IMR-90 (cell line): Measurements from ENCODE around the gene S1PR1. TPM values are rescaled to one million over a fixed set of nuclear protein-coding genes. Genes with fewer than 3 reads are reported as not detected.
A peak's percentile ranks its signal among the peaks of the same experiment; 100 is the strongest.

ENCODE experiments used
- ATAC-seq: fragments of 200-7000 bp; cut with Tn5 transposase; 2 replicates; pipeline ENCODE4 v1.9.1; 2020; ENCODE audit warnings: low read depth, mild to moderate bottlenecking, moderate library complexity
- BruUV-seq: library from RNA; stranded (reverse); fragments of 400-500 nt; replicated peaks from 2 replicates; lab custom pipeline; 2021; lab: Mats Ljungman, UMichigan
- CTCF ChIA-PET: fragments of 300-600 bp; formaldehyde crosslinking; extraction: SDS; loops from one replicate; lab custom pipeline; 2021; ENCODE audit warnings: antibody characterized with exemption; lab: Yijun Ruan, JAX
- POLR2A ChIA-PET: fragments of 300-600 bp; sonication (Branson Sonifier 250); formaldehyde crosslinking; loops from one replicate; lab custom pipeline; 2022; ENCODE audit warnings: antibody characterized with exemption; ENCODE audit not compliant: unreplicated experiment; lab: Charles Lee
- DNase-seq: peaks from one replicate; pipeline ENCODE4 v3.0.0; 2013
- H2AFZ ChIP-seq: replicated peaks from 2 replicates; pipeline ENCODE3; 2013; ENCODE audit warnings: low read length, mild to moderate bottlenecking; ENCODE audit not compliant: poor library complexity
- H2AK5ac ChIP-seq: 2 replicates; pipeline ENCODE4 v1.6.1; 2013; ENCODE audit warnings: low read depth, low read length, inconsistent platforms
- H2AK9ac ChIP-seq: replicated peaks from 2 replicates; pipeline ENCODE3; 2013; ENCODE audit warnings: mild to moderate bottlenecking, low read depth, low read length, moderate library complexity; ENCODE audit not compliant: poor library complexity
- H2BK120ac ChIP-seq: 2 replicates; pipeline ENCODE4 v1.6.1; 2013; ENCODE audit warnings: low read depth, low read length, inconsistent platforms
- H2BK15ac ChIP-seq: 3 replicates; pipeline ENCODE4 v1.6.1; 2013; ENCODE audit warnings: low read depth, low read length, inconsistent platforms
- H2BK20ac ChIP-seq: 2 replicates; pipeline ENCODE4 v1.6.1; 2013; ENCODE audit warnings: low read depth, mild to moderate bottlenecking, inconsistent platforms, low read length, moderate library complexity
- H2BK5ac ChIP-seq: 2 replicates; pipeline ENCODE4 v1.6.1; 2013; ENCODE audit warnings: mild to moderate bottlenecking, low read depth, low read length, inconsistent platforms; ENCODE audit not compliant: poor library complexity, severe bottlenecking
- H3K14ac ChIP-seq: replicated peaks from 2 replicates; pipeline ENCODE4 v1.6.1; 2013; ENCODE audit warnings: low read depth, low read length, inconsistent platforms
- H3K18ac ChIP-seq: 2 replicates; pipeline ENCODE4 v1.6.1; 2013; ENCODE audit warnings: low read depth, low read length, control low read depth
- H3K23ac ChIP-seq: 2 replicates; pipeline ENCODE4 v1.6.1; 2013; ENCODE audit warnings: low read depth, low read length, inconsistent platforms
- H3K27ac ChIP-seq: 2 replicates; pipeline ENCODE4 v1.5.1; 2013; ENCODE audit warnings: mild to moderate bottlenecking, control low read depth, low read length; ENCODE audit not compliant: insufficient read depth
- H3K27me3 ChIP-seq: 2 replicates; pipeline ENCODE4 v1.6.1; 2013; ENCODE audit warnings: low read length; ENCODE audit not compliant: control insufficient read depth, insufficient read depth
- H3K36me3 ChIP-seq: 2 replicates; pipeline ENCODE4 v1.6.1; 2013; ENCODE audit warnings: low read length, mixed read lengths; ENCODE audit not compliant: control insufficient read depth, insufficient read depth
- H3K4ac ChIP-seq: 2 replicates; pipeline ENCODE4 v1.6.1; 2013; ENCODE audit warnings: low read depth, low read length, inconsistent platforms
- H3K4me1 ChIP-seq: 2 replicates; pipeline ENCODE4 v1.6.1; 2013; ENCODE audit warnings: low read length, mixed read lengths; ENCODE audit not compliant: control insufficient read depth, insufficient read depth
- H3K4me2 ChIP-seq: 2 replicates; pipeline ENCODE4 v1.6.1; 2013; ENCODE audit warnings: low read depth, mild to moderate bottlenecking, control low read depth, low read length, moderate library complexity
- H3K4me3 ChIP-seq: 2 replicates; pipeline ENCODE4 v1.5.1; 2013; ENCODE audit warnings: low read depth, mild to moderate bottlenecking, control low read depth, low read length, moderate library complexity; ENCODE audit not compliant: insufficient read depth
- H3K56ac ChIP-seq: 2 replicates; pipeline ENCODE4 v1.6.1; 2013; ENCODE audit warnings: low read length, inconsistent platforms; ENCODE audit not compliant: insufficient read depth; ENCODE audit errors: extremely low read depth
- H3K79me1 ChIP-seq, 2 experiments: 2 replicates each; pipeline ENCODE4 v1.6.1; 2013; ENCODE audit warnings: low read length in 2 of 2, inconsistent platforms in 1 of 2, low read depth in 1 of 2
- H3K9ac ChIP-seq: 2 replicates; pipeline ENCODE4 v1.6.1; 2013; ENCODE audit warnings: low read depth, low read length, control low read depth
- H3K9me1 ChIP-seq: 2 replicates; pipeline ENCODE4 v1.6.1; 2013; ENCODE audit warnings: low read length, inconsistent platforms; ENCODE audit not compliant: insufficient read depth
- H3K9me3 ChIP-seq: 2 replicates; pipeline ENCODE4 v1.6.1; 2013; ENCODE audit warnings: low read length; ENCODE audit not compliant: control insufficient read depth, insufficient read depth
- H4K20me1 ChIP-seq: 2 replicates; pipeline ENCODE4 v1.6.1; 2013; ENCODE audit warnings: low read length, inconsistent platforms; ENCODE audit not compliant: insufficient read depth
- H4K5ac ChIP-seq: 2 replicates; pipeline ENCODE4 v1.6.1; 2013; ENCODE audit warnings: mild to moderate bottlenecking, low read depth, low read length, control low read depth
- H4K8ac ChIP-seq, 2 experiments: 2 replicates each; pipeline ENCODE4 v1.6.1; 2013; ENCODE audit warnings: low read depth in 2 of 2, low read length in 2 of 2, control low read depth in 1 of 2, inconsistent platforms in 1 of 2
- H4K91ac ChIP-seq: 2 replicates; pipeline ENCODE4 v1.6.1; 2013; ENCODE audit warnings: low read depth, low read length, inconsistent platforms; ENCODE audit not compliant: insufficient read depth
- CEBPB ChIP-seq: IDR thresholded peaks from 2 replicates; pipeline ENCODE4 v1.6.1; 2012; ENCODE audit warnings: low read depth, low read length, improper control_type of control experiment
- CHD1 ChIP-seq: IDR thresholded peaks from 2 replicates; pipeline ENCODE4 v1.6.1; 2012; ENCODE audit warnings: low read depth, low read length, improper control_type of control experiment
- CTCF ChIP-seq: conservative IDR thresholded peaks from 2 replicates; pipeline ENCODE4 v1.5.1; 2012; ENCODE audit warnings: mild to moderate bottlenecking, low read depth, low read length, improper control_type of control experiment
- FOS ChIP-seq: fragments of 150-350 bp; IDR thresholded peaks from 2 replicates; pipeline ENCODE4 v1.6.1; 2016; ENCODE audit warnings: low read depth, low read length
- NFE2L2 ChIP-seq: fragments of 150-350 bp; IDR thresholded peaks from 2 replicates; pipeline ENCODE4 v1.6.1; 2016; ENCODE audit warnings: low read depth, mild to moderate bottlenecking, low read length
- RAD21 ChIP-seq: IDR thresholded peaks from 2 replicates; pipeline ENCODE4 v1.6.1; 2012; ENCODE audit warnings: low read length, improper control_type of control experiment
- RCOR1 ChIP-seq: IDR thresholded peaks from 2 replicates; pipeline ENCODE4 v1.6.1; 2012; ENCODE audit warnings: mild to moderate bottlenecking, low read length, improper control_type of control experiment; ENCODE audit not compliant: insufficient replicate concordance
- RFX5 ChIP-seq: IDR thresholded peaks from 2 replicates; pipeline ENCODE4 v1.8.0; 2012; ENCODE audit warnings: low read depth, mild to moderate bottlenecking, low read length, moderate library complexity
- WGBS, 2 experiments: methylation state at CpG; one replicate each; pipeline versions ENCODE4 v1.1.5 to v1.1.7; 2013; ENCODE audit warnings: missing lambda C conversion rate in 2 of 2; ENCODE audit not compliant: insufficient read length in 1 of 2; ENCODE audit errors: extremely low coverage in 2 of 2; 5-methylcytosine and 5-hydroxymethylcytosine counted together
- dilution Hi-C: fragments of 300-500 bp; cut with HindIII; formaldehyde crosslinking; loops from one replicate; pipeline ENCODE4 v1.14.3; 2018; ENCODE audit warnings: low sequenced_read_pairs; ENCODE audit not compliant: unreplicated experiment
- in situ Hi-C: fragments of 300-500 bp; cut with MboI; formaldehyde crosslinking; loops from 3 replicates; pipeline ENCODE4 v1.14.3; 2019; ENCODE audit warnings: low sequenced_read_pairs, inconsistent platforms, mixed read lengths
- intact Hi-C: fragments of 100-400 bp; cut with micrococcal nuclease; formaldehyde crosslinking; loops from 2 replicates; pipeline ENCODE4 v1.10.0; 2022
- polyA plus RNA-seq, 3 experiments: library from polyadenylated mRNA; depleted of rRNA; stranded (reverse); fragments of >200 nt; gene quantifications; 2 replicates each; pipeline ENCODE4 v1.2.3, GENCODE V29; 2012; ENCODE audit warnings: low replicate concordance in 1 of 3
- total RNA-seq: library from RNA; depleted of rRNA; stranded (reverse); fragments of >200 nt; gene quantifications from 2 replicates; pipeline ENCODE4 v1.2.3, GENCODE V29; 2012

The S1PR1 gene
- total and polyA plus RNA-seq, 2 of the 4 experiments (the other 2 are of a cell fraction), result 12.9 to 15.6 TPM

- no peak for TF ChIP-seq CHD1
- TF ChIP-seq FOS, result no peak
- TF ChIP-seq RAD21, result no peak
These were observed 37.2 kb upstream of the S1PR1 start (continued) for GRCh38 chr1:101199637-101199982.

- dilution Hi-C loops (no loop called here), in situ Hi-C loops (no loop called here), intact Hi-C loops (no loop called here)
- 0 out of 2 replicates have a peak overlapping the region, but pooled peaks have one; percentile 25 for H3K4me2 ChIP-seq
- DNase-seq (peak; percentile 93), ATAC-seq (peak; percentile 99)
- H2AK5ac ChIP-seq, result no peak overlapping the region
- H3K79me1 ChIP-seq, result no peaks in the 10 kb centered on the region
- peak overlapping the region; percentile 90 for H3K18ac ChIP-seq
- H3K4ac ChIP-seq, result peak overlapping the region; percentile 92
- H2BK20ac ChIP-seq, result peak overlapping the region; percentile 86
- ChIA-PET CTCF (no interaction called here), POLR2A (interaction anchor here (0.6 to 1.2 kb wide), 3 partner anchors 13 to 84 kb away, joined by 3 to 14 read pairs (median 4); no protein-coding TSS in a partner anchor)
- H2BK15ac ChIP-seq, result peak overlapping the region; percentile 82; the same call in 2 of the 3 replicates
- no TSS peak for BruUV-seq
- H3K14ac ChIP-seq, result peak overlapping the region; percentile 82
- H3K9me1 ChIP-seq, result peaks cover 3% of the 10 kb centered on the region; the same call in 1 of the 2 replicates
- peak overlapping the region; percentile 92 for H4K91ac ChIP-seq
- H2AK9ac ChIP-seq, result peak overlapping the region; percentile 44
- H3K23ac ChIP-seq, result peak overlapping the region; percentile 37; the same call in 1 of the 2 replicates
- H2BK120ac ChIP-seq, result peak overlapping the region; percentile 92
- peak overlapping the region; percentile 96 for H2BK5ac ChIP-seq
- H2AFZ ChIP-seq, result peak overlapping the region; percentile 88
- peak overlapping the region; percentile 82 for H4K5ac ChIP-seq
- TF ChIP-seq RCOR1, result peak; percentile 43
- peak; percentile 94 for TF ChIP-seq CEBPB
- 0 out of 2 replicates have a peak, but pooled peaks have one; percentile 5 for TF ChIP-seq CTCF
- TF ChIP-seq FOS, result no peak
- no peak for TF ChIP-seq RFX5
- no peak for TF ChIP-seq NFE2L2
- peak overlapping the region; percentile 66 for H3K27ac ChIP-seq
- H3K56ac ChIP-seq, result peak overlapping the region; percentile 75
- H4K8ac ChIP-seq, result peak overlapping the region; percentile 12 to 95; a peak in 3 of 4 replicates
- H4K20me1 ChIP-seq, result no peaks in the 10 kb centered on the region
- H3K4me3 ChIP-seq, result no peak overlapping the region
- no peaks in the 10 kb centered on the region for H3K9me3 ChIP-seq
- no CpG with 5 or more reads among the region's 2 CpGs for WGBS, 2 experiments
- H3K4me1 ChIP-seq, result peaks cover 4% of the 10 kb centered on the region
- H3K9ac ChIP-seq, result no peak overlapping the region; the same call in 1 of the 2 replicates
- H3K27me3 ChIP-seq, result no peaks in the 10 kb centered on the region
- H3K36me3 ChIP-seq, result no peaks in the 10 kb centered on the region
These were observed 36.3 kb upstream of the S1PR1 start for GRCh38 chr1:101200513-101200912.
